Measurements from ENCODE around the gene RNF8. TPM values are rescaled to one million over a fixed set of nuclear protein-coding genes. Genes with fewer than 3 reads are reported as not detected.
"Not testable (repeated sequence)": the region's sequence is repeated elsewhere in the genome, so short reads cannot be mapped to it uniquely, and the experiment has no call there.

Gene RNF8
- total and polyA plus RNA-seq, 2 donors (not counting 3 experiments of a cell fraction or from before 2014, with no cell fraction given) = 16.6 to 27.3 TPM

DNA sequence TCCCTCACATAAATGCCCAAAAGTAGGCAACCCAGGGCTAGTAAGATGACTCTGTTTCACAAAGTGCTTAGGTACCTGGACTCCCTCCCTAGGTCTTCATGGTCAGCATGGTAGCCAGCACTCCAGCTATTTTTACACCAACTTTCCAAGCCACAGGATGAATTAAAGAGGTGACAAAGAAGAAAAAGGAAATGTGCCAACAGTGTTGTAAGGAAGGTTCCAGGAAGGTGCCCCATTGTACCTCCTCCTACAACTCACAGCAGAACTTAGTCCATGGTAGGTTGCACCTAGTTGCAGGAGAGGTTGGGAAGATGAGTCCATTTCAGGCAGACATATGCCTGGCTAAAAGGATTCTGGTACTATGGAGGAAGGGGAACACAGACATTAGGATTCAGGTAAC lies 19.7 kb upstream of the RNF8 start:
- H3K4me2 ChIP-seq (ENCODE audit: insufficient read depth, low read length) = no peak overlapping the region
- H3K27ac ChIP-seq (ENCODE audit: insufficient read depth, low read depth, low read length) = no peak overlapping the region
- no peak for DNase-seq (ENCODE audit: low read depth, low spot score)
- ChIA-PET POLR2A (no interaction called here), CTCF (interaction anchor here (1.1 kb wide), 1 partner anchor 32 kb away, joined by 3 read pairs; no protein-coding TSS in a partner anchor)
- no peak overlapping the region for H3K4me3 ChIP-seq (replicated peaks in 1 of 3; ENCODE audit: insufficient read depth in 1 of 3, low read depth in 1 of 3, low read length in 3 of 3)
- H3K27me3 ChIP-seq (ENCODE audit: control insufficient read depth in 2 of 2, insufficient read depth in 2 of 2, low read length in 2 of 2) = no peaks in the 10 kb centered on the region
- no peaks in the 10 kb centered on the region for H4K20me1 ChIP-seq (replicated peaks; ENCODE audit: control insufficient read depth, extremely low read depth, insufficient read depth, low read length)
- intact Hi-C loops (cut with micrococcal nuclease) = no loop called here
- no peaks in the 10 kb centered on the region for H3K9me1 ChIP-seq (replicated peaks; ENCODE audit: control insufficient read depth, extremely low read depth, insufficient read depth, low read length)
- TF ChIP-seq POLR2AphosphoS5 (IDR thresholded peaks at IDR 0.05; ENCODE audit: insufficient read depth, low read depth, low read length) (no peak), FOS (IDR thresholded peaks at IDR 0.05; ENCODE audit: borderline replicate concordance, insufficient read depth, low read length) (no peak), MYC (IDR thresholded peaks at IDR 0.05; ENCODE audit: low read depth, low read length) (no peak), POLR2A (IDR thresholded peaks at IDR 0.05; ENCODE audit: low read depth, low read length) (no peak)
- H3K4me1 ChIP-seq (ENCODE audit: control insufficient read depth, extremely low read depth, insufficient read depth, low read length) = no peaks in the 10 kb centered on the region
- H2AFZ ChIP-seq (ENCODE audit: low read depth, low read length) = no peak overlapping the region
- H3K9ac ChIP-seq (replicated peaks; ENCODE audit: extremely low read depth, insufficient read depth, low read length) = no peak overlapping the region
- dilution Hi-C loops (cut with MboI; ENCODE audit: extremely low pct_ligation_motif_present, low sequenced_read_pairs) = no loop called here
- H3K9me3 ChIP-seq (replicated peaks; ENCODE audit: control insufficient read depth, insufficient read depth, low read length) = no peaks in the 10 kb centered on the region
- peaks cover 3 to 10% of the 10 kb centered on the region in 2 experiments for H3K36me3 ChIP-seq (ENCODE audit: control insufficient read depth in 2 of 2, extremely low read depth in 1 of 2, insufficient read depth in 2 of 2, low read length in 2 of 2)
- no peaks in the 10 kb centered on the region for H3K79me2 ChIP-seq (ENCODE audit: control insufficient read depth, insufficient read depth, low read length)
- no peak for FAIRE-seq
- no TSS peak for BruUV-seq (replicated peaks)

DNA sequence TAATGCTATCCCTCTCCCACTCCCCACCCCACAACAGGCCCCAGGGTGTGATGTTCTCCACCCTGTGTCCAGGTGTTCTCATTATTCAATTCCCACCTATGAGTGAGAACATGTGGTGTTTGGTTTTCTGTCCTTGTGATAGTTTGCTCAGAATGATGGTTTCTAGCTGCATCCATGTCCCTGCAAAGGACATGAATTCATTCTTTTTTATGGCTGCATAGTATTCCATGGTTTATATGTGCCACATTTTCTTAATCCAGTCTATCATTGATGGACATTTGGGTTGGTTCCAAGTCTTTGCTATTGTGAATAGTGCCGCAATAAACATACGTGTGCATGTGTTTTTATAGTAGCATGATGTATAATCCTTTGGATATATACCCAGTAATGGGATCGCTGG lies 15.5 kb upstream of the RNF8 start:
- FAIRE-seq; H2AFZ ChIP-seq (ENCODE audit: low read depth, low read length); H3K79me2 ChIP-seq (ENCODE audit: control insufficient read depth, insufficient read depth, low read length); H3K4me2 ChIP-seq (ENCODE audit: insufficient read depth, low read length); H3K36me3 ChIP-seq (ENCODE audit: control insufficient read depth in 2 of 2, extremely low read depth in 1 of 2, insufficient read depth in 2 of 2, low read length in 2 of 2); POLR2A ChIA-PET; H3K9me3 ChIP-seq (replicated peaks; ENCODE audit: control insufficient read depth, insufficient read depth, low read length); dilution Hi-C loops (cut with MboI; ENCODE audit: extremely low pct_ligation_motif_present, low sequenced_read_pairs); CTCF ChIA-PET; H3K4me1 ChIP-seq (ENCODE audit: control insufficient read depth, extremely low read depth, insufficient read depth, low read length); DNase-seq (ENCODE audit: low read depth, low spot score); H3K9ac ChIP-seq (replicated peaks; ENCODE audit: extremely low read depth, insufficient read depth, low read length); H4K20me1 ChIP-seq (replicated peaks; ENCODE audit: control insufficient read depth, extremely low read depth, insufficient read depth, low read length); BruUV-seq (replicated peaks); intact Hi-C loops (cut with micrococcal nuclease); H3K4me3 ChIP-seq (replicated peaks in 1 of 3; ENCODE audit: insufficient read depth in 1 of 3, low read depth in 1 of 3, low read length in 3 of 3); H3K9me1 ChIP-seq (replicated peaks; ENCODE audit: control insufficient read depth, extremely low read depth, insufficient read depth, low read length); H3K27ac ChIP-seq (ENCODE audit: insufficient read depth, low read depth, low read length): not testable (repeated sequence)
- peaks cover 2 to 11% of the 10 kb centered on the region in 2 experiments for H3K27me3 ChIP-seq (ENCODE audit: control insufficient read depth in 2 of 2, insufficient read depth in 2 of 2, low read length in 2 of 2)
